Measurements from ENCODE around the gene EPX. TPM values are rescaled to one million over a fixed set of nuclear protein-coding genes. Genes with fewer than 3 reads are reported as not detected.

EPX gene
- polyA plus RNA-seq, 1 donor (not counting 4 experiments of a cell fraction or from before 2014, with no cell fraction given): not detected

DNA sequence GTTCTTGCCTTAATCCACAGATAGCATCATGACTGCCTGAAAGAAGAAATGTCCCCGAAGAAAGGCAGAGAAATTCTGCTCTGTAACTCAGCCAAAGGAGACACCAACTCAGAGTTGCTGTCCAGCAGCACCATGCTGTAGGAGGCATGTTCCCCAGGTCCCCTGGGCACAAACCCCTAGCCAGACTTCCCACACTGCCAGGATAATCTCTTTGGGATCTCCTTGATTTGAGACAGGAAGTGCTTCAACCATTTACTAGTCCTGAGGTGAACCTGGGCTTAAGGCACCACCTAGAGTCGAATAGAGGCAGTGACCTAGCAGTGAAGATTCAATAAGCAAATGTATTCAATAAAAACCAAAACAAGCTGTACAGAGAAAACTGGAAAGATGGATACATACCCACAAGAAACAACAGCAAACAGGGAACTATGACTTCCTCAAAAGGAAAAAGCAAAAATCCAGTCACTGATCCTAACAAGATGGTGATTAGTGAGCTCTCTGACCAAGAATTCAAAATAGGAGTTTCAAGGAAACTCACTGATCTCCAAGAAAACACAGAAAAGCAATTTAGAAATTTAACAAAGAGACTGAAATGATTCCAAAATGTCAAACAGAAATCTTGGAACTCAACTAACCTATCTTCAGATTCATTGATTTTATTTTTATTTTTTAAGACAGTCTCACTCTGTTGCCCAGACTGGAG lies 20.0 kb upstream of the EPX start:
- FAIRE-seq (peak; percentile 62), DNase-seq (ENCODE audit: low read depth, low spot score) (no peak)
- Histone ChIP-seq H3K9me1 (ENCODE audit: control insufficient read depth, extremely low read depth, insufficient read depth, low read length) (no peaks in the 10 kb centered on the region), H3K4me1 (ENCODE audit: control insufficient read depth, extremely low read depth, insufficient read depth, low read length) (no peaks in the 10 kb centered on the region), H3K4me3 (ENCODE audit: control insufficient read depth in 2 of 3, extremely low read depth in 1 of 3, insufficient read depth in 2 of 3, low read depth in 1 of 3, low read length in 3 of 3) (no peak overlapping the region), H3K27ac (ENCODE audit: control insufficient read depth, insufficient read depth, low read length) (no peak overlapping the region), H3K27me3 (ENCODE audit: control insufficient read depth, extremely low read depth, insufficient read depth, low read length) (peaks cover 4% of the 10 kb centered on the region), H3K9ac (ENCODE audit: control insufficient read depth, extremely low read depth, insufficient read depth, low read length) (no peak overlapping the region), H3K36me3 (ENCODE audit: control insufficient read depth in 2 of 2, extremely low read depth in 1 of 2, insufficient read depth in 2 of 2, low read length in 2 of 2) (no peaks in the 10 kb centered on the region), H4K20me1 (ENCODE audit: control insufficient read depth, extremely low read depth, insufficient read depth, low read length) (no peaks in the 10 kb centered on the region), H2AFZ (ENCODE audit: control insufficient read depth, low read length) (no peak overlapping the region), H3K9me3 (ENCODE audit: control insufficient read depth, low read depth, low read length) (no peaks in the 10 kb centered on the region), H3K79me2 (ENCODE audit: control insufficient read depth, insufficient read depth, low read length) (no peaks in the 10 kb centered on the region), H3K4me2 (ENCODE audit: control insufficient read depth, extremely low read depth, insufficient read depth, low read depth, low read length) (no peak overlapping the region)
- dilution Hi-C loops (cut with MboI; ENCODE audit: extremely low pct_ligation_motif_present, low sequenced_read_pairs): no loop called here
- TF ChIP-seq, protein P1, sequence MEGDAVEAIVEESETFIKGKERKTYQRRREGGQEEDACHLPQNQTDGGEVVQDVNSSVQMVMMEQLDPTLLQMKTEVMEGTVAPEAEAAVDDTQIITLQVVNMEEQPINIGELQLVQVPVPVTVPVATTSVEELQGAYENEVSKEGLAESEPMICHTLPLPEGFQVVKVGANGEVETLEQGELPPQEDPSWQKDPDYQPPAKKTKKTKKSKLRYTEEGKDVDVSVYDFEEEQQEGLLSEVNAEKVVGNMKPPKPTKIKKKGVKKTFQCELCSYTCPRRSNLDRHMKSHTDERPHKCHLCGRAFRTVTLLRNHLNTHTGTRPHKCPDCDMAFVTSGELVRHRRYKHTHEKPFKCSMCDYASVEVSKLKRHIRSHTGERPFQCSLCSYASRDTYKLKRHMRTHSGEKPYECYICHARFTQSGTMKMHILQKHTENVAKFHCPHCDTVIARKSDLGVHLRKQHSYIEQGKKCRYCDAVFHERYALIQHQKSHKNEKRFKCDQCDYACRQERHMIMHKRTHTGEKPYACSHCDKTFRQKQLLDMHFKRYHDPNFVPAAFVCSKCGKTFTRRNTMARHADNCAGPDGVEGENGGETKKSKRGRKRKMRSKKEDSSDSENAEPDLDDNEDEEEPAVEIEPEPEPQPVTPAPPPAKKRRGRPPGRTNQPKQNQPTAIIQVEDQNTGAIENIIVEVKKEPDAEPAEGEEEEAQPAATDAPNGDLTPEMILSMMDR (optimal IDR thresholded peaks at IDR 0.05 in 1 of 3, IDR thresholded peaks at IDR 0.05 in 1 of 3, conservative IDR thresholded peaks at IDR 0.05 in 1 of 3; ENCODE audit: extremely low read depth in 1 of 3, insufficient read depth in 2 of 3, low read length in 3 of 3): peak; percentile 60 to 69 (median 64)
- no peak for TF ChIP-seq EZH2 (IDR thresholded peaks at IDR 0.05; ENCODE audit: low read length)

DNA sequence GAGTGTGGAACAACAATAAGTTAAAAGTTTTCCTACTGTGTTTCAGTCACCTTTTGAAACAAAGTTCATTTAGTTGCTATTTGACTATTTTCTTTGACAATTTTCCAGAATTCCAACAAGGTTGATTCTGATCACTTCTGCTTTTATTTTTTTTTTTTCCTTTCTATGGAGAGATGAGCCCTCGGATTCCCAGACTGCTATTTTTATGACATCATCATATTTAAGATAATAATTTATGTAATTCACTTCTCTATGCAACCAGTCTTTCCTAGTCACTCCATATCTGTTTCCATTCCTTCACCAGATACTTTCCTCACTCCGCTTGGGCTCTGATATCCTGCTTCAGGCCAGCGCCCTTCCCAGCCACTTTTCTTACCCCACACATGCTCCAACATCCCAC lies 17.7 kb upstream of the EPX start:
- no peak for DNase-seq (ENCODE audit: low read depth, low spot score)
- FAIRE-seq: no peak
- Histone ChIP-seq H4K20me1 (ENCODE audit: control insufficient read depth, extremely low read depth, insufficient read depth, low read length) (no peaks in the 10 kb centered on the region), H3K27ac (ENCODE audit: control insufficient read depth, insufficient read depth, low read length) (no peak overlapping the region), H3K9me1 (ENCODE audit: control insufficient read depth, extremely low read depth, insufficient read depth, low read length) (no peaks in the 10 kb centered on the region), H3K9me3 (ENCODE audit: control insufficient read depth, low read depth, low read length) (no peaks in the 10 kb centered on the region), H3K36me3 (ENCODE audit: control insufficient read depth in 2 of 2, extremely low read depth in 1 of 2, insufficient read depth in 2 of 2, low read length in 2 of 2) (no peaks in the 10 kb centered on the region), H3K27me3 (ENCODE audit: control insufficient read depth, extremely low read depth, insufficient read depth, low read length) (peaks cover 2% of the 10 kb centered on the region), H3K4me2 (ENCODE audit: control insufficient read depth, extremely low read depth, insufficient read depth, low read depth, low read length) (no peak overlapping the region), H3K9ac (ENCODE audit: control insufficient read depth, extremely low read depth, insufficient read depth, low read length) (no peak overlapping the region), H3K4me3 (ENCODE audit: control insufficient read depth in 2 of 3, extremely low read depth in 1 of 3, insufficient read depth in 2 of 3, low read depth in 1 of 3, low read length in 3 of 3) (no peak overlapping the region), H2AFZ (ENCODE audit: control insufficient read depth, low read length) (no peak overlapping the region), H3K79me2 (ENCODE audit: control insufficient read depth, insufficient read depth, low read length) (no peaks in the 10 kb centered on the region), H3K4me1 (ENCODE audit: control insufficient read depth, extremely low read depth, insufficient read depth, low read length) (no peaks in the 10 kb centered on the region)
- TF ChIP-seq EZH2 (IDR thresholded peaks at IDR 0.05; ENCODE audit: low read length): no peak
- TF ChIP-seq, protein P1 (optimal IDR thresholded peaks at IDR 0.05 in 1 of 3, IDR thresholded peaks at IDR 0.05 in 1 of 3, conservative IDR thresholded peaks at IDR 0.05 in 1 of 3; ENCODE audit: extremely low read depth in 1 of 3, insufficient read depth in 2 of 3, low read length in 3 of 3): no peak
- dilution Hi-C loops (cut with MboI; ENCODE audit: extremely low pct_ligation_motif_present, low sequenced_read_pairs): no loop called here

Measured in keratinocyte (primary cell).